DOHH2 (cell line): Measurements from ENCODE around the gene ZSCAN12.
A peak's percentile ranks its signal among the peaks of the same experiment; 100 is the strongest.

Experiments
- H3F3A ChIP-seq: fragments of 200-600 bp; sonication (generic), shearing (Covaris generic); 2 replicates; pipeline ENCODE4 v1.6.0; 2016; ENCODE audit warnings: antibody characterized with exemption, mild to moderate bottlenecking; ENCODE audit not compliant: control insufficient read depth, insufficient read depth
- H3K27ac ChIP-seq: fragments of 200-600 bp; sonication (generic); 2 replicates; pipeline ENCODE4 v1.5.1; 2014; ENCODE audit warnings: low read depth, mild to moderate bottlenecking, low read length, moderate library complexity
- H3K27me3 ChIP-seq: fragments of 200-600 bp; sonication (generic); 2 replicates; pipeline ENCODE4 v1.6.1; 2014; ENCODE audit warnings: mild to moderate bottlenecking, low read length, mixed read lengths; ENCODE audit not compliant: control insufficient read depth
- H3K36me3 ChIP-seq: fragments of 200-600 bp; sonication (generic); 2 replicates; pipeline ENCODE4 v1.6.1; 2014; ENCODE audit warnings: mild to moderate bottlenecking, low read length, moderate library complexity, mixed read lengths; ENCODE audit not compliant: control insufficient read depth
- H3K4me1 ChIP-seq: fragments of 200-600 bp; sonication (generic); 2 replicates; pipeline ENCODE4 v1.6.1; 2014; ENCODE audit warnings: mild to moderate bottlenecking, low read length, mixed read lengths; ENCODE audit not compliant: control insufficient read depth
- H3K4me2 ChIP-seq: fragments of 200-600 bp; sonication (generic); 2 replicates; pipeline ENCODE4 v1.6.0; 2014; ENCODE audit warnings: mild to moderate bottlenecking, low read length, moderate library complexity
- H3K4me3 ChIP-seq: fragments of 200-600 bp; sonication (generic); 2 replicates; pipeline ENCODE4 v1.5.1; 2014; ENCODE audit warnings: mild to moderate bottlenecking, low read length, mixed read lengths
- H3K79me2 ChIP-seq: fragments of 200-600 bp; sonication (generic); 2 replicates; pipeline ENCODE4 v1.6.1; 2014; ENCODE audit warnings: mild to moderate bottlenecking, low read length, mixed read lengths; ENCODE audit not compliant: control insufficient read depth
- H3K9me2 ChIP-seq: fragments of 200-600 bp; sonication (generic); replicated peaks from 2 replicates; pipeline ENCODE4 v1.6.1; 2014; ENCODE audit warnings: mild to moderate bottlenecking, low read length, mixed read lengths; ENCODE audit not compliant: control insufficient read depth
- H3K9me3 ChIP-seq: fragments of 200-600 bp; sonication (generic); 2 replicates; pipeline ENCODE4 v1.6.1; 2014; ENCODE audit warnings: antibody characterized with exemption, low read length, mixed read lengths; ENCODE audit not compliant: control insufficient read depth, insufficient read depth
- H4K20me1 ChIP-seq: fragments of 200-600 bp; sonication (generic); 2 replicates; pipeline ENCODE4 v1.6.0; 2014; ENCODE audit warnings: low read depth, mild to moderate bottlenecking, antibody characterized with exemption, low read length, moderate library complexity; ENCODE audit not compliant: control insufficient read depth, insufficient read depth
- CTCF ChIP-seq: fragments of 200-600 bp; sonication (generic); IDR thresholded peaks from one replicate; pipeline ENCODE4 v1.5.1; 2014; ENCODE audit warnings: antibody characterized with exemption, mild to moderate bottlenecking, low read depth, low read length; ENCODE audit not compliant: poor library complexity, severe bottlenecking
- EZH2phosphoT487 ChIP-seq: fragments of 200-600 bp; sonication (generic); IDR thresholded peaks from 2 replicates; pipeline ENCODE4 v1.6.1; 2017; ENCODE audit warnings: borderline replicate concordance, mild to moderate bottlenecking, antibody characterized with exemption, low read length, moderate library complexity, mixed read lengths

The ZSCAN12 gene

DNA sequence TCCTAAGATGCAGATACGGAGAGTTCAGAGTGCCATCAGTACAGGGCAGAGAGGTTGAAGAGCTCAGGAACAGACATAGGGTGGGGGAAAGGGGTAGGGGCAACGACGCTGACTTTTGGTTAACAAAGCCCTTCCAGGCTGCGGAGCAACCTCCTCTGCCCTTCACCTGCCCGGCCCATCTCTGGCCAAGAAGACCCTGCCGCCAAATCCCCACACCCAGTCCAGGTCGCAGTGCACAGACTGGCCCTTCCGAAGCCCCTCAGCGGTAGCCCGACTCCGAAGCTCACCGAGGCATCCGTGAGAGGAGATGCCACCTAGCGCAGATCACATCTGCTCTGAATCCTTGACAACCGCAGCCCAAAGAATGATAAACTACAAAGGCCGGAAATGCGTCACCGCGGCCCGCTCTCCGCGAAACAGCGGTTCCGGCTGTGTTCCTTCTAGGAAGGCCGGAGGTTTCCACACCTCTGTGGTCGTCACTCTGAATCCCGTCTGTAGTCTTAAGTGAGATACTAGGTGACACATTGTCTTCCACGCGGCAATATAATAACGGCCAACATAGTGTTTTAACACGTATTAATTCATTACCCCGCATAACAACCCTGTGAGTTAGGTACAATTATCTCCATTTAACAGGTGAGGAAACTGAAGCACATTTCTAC lies 43.7 kb upstream of the ZSCAN12 start, which contains the start of gene ZSCAN23:
Gene ZSCAN23, minus strand, starts transcription at position 380 of the 662 bp plus-strand sequence. CDS start 7,225 bp downstream, outside the sequence.
- H3K4me2 ChIP-seq, result peak within 1 kb of the TSS; percentile 44
- H3K9me2 ChIP-seq, result no peaks in the 10 kb centered on the region
- peaks cover 13% of the 10 kb centered on the region; the same call in 1 of the 2 replicates for H3K9me3 ChIP-seq
- 0 out of 2 replicates have a peak, but pooled peaks cover 4% of the 10 kb centered on the region for H3K27me3 ChIP-seq
- H3K79me2 ChIP-seq, result no peaks in the 10 kb centered on the region
- H3K36me3 ChIP-seq, result no peaks in the 10 kb centered on the region
- H4K20me1 ChIP-seq, result no peaks in the 10 kb centered on the region
- no peak within 1 kb of the TSS for H3K27ac ChIP-seq
- peak within 1 kb of the TSS; percentile 51 for H3K4me3 ChIP-seq
- no peaks in the 10 kb centered on the region for H3K4me1 ChIP-seq
- H3F3A ChIP-seq, result no peaks in the 10 kb centered on the region
- TF ChIP-seq CTCF, result no peak
- TF ChIP-seq EZH2phosphoT487, result no peak

DNA sequence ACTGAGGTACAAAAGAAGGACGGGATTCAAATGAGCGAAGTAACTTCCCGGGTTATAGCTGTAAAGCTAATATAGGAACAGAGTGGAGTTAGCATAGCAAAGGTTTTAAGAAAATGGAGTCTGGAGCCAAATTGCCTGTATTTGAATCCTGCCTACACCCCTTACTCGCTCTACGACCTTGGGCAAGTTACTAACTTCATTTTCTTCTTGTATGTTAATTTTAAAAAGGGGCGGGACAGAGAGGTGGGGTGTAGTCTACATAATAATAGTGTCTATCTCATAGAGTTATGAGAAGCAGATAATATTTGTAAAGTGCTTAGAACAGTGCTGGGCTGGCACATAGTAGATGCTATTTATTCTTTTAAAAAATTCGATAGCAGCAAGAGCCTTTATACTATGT lies 43.0 kb upstream of the ZSCAN12 start:
- Histone ChIP-seq H3K36me3 (no peaks in the 10 kb centered on the region), H4K20me1 (no peaks in the 10 kb centered on the region), H3K4me1 (no peaks in the 10 kb centered on the region), H3K4me3 (peak overlapping the region; percentile 51; the same call in 1 of the 2 replicates), H3K27ac (no peak overlapping the region), H3K9me2 (no peaks in the 10 kb centered on the region), H3K4me2 (no peak overlapping the region), H3K9me3 (peaks cover 13% of the 10 kb centered on the region; the same call in 1 of the 2 replicates), H3K27me3 (0 out of 2 replicates have a peak, but pooled peaks cover 4% of the 10 kb centered on the region), H3K79me2 (no peaks in the 10 kb centered on the region), H3F3A (no peaks in the 10 kb centered on the region)
- no peak for TF ChIP-seq CTCF
- TF ChIP-seq EZH2phosphoT487, result no peak

GRCh38 chr6:28436404-28436803 lies 36.9 kb upstream of the ZSCAN12 start:
- TF ChIP-seq CTCF, result no peak
- no peak for TF ChIP-seq EZH2phosphoT487
- Histone ChIP-seq H4K20me1 (no peaks in the 10 kb centered on the region), H3K27me3 (0 out of 2 replicates have a peak, but pooled peaks cover 5% of the 10 kb centered on the region), H3F3A (no peaks in the 10 kb centered on the region), H3K4me3 (no peak overlapping the region), H3K4me2 (no peak overlapping the region), H3K27ac (no peak overlapping the region), H3K9me2 (no peaks in the 10 kb centered on the region), H3K79me2 (no peaks in the 10 kb centered on the region), H3K36me3 (no peaks in the 10 kb centered on the region), H3K9me3 (no peaks in the 10 kb centered on the region), H3K4me1 (no peaks in the 10 kb centered on the region)
